H1 (cell line): Measurements from ENCODE around the gene GMPPA.

Experiments used
- CBX8 ChIP-seq: fragments of 300-800, 300-1000 bp; sonication (generic); IDR thresholded peaks from 2 replicates; pipeline ENCODE4 v1.7.1; 2016; ENCODE audit warnings: low read depth, low read length, borderline replicate concordance
- EZH2 ChIP-seq: fragments of 200-600 bp; sonication (generic); IDR thresholded peaks from 2 replicates; pipeline ENCODE4 v1.7.1; 2012; ENCODE audit warnings: low read depth, mild to moderate bottlenecking, moderate library complexity, low read length, inconsistent platforms; ENCODE audit not compliant: severe bottlenecking
- GTF2F1 ChIP-seq: IDR thresholded peaks from 2 replicates; pipeline ENCODE4 v1.6.1; 2012; ENCODE audit warnings: low read depth, low read length, improper control_type of control experiment, borderline replicate concordance
- POLR2A ChIP-seq, 2 experiments: IDR thresholded peaks; 1 replicate in 1 of 2; 2 replicates in 1 of 2; pipeline ENCODE4 v1.6.1; 2011; ENCODE audit warnings: low read depth in 2 of 2, low read length in 2 of 2, mild to moderate bottlenecking in 2 of 2; ENCODE audit errors: control extremely low read depth in 1 of 2
- SIN3A ChIP-seq, 2 experiments: IDR thresholded peaks in 1 of 2; conservative IDR thresholded peaks in 1 of 2; 2 replicates each; pipeline ENCODE4 v1.6.1; 2011 to 2012; ENCODE audit warnings: low read length in 2 of 2, improper control_type of control experiment in 1 of 2, low read depth in 1 of 2, mild to moderate bottlenecking in 1 of 2
- SIX5 ChIP-seq: IDR thresholded peaks from 2 replicates; pipeline ENCODE4 v1.6.1; 2011; ENCODE audit warnings: mild to moderate bottlenecking, low read depth, low read length
- TAF1 ChIP-seq: IDR thresholded peaks from 2 replicates; pipeline ENCODE4 v1.6.1; 2011; ENCODE audit warnings: mild to moderate bottlenecking, low read depth, low read length
- ZNF274 ChIP-seq: IDR thresholded peaks from 2 replicates; pipeline ENCODE4 v1.7.0; 2012; ENCODE audit warnings: low read length, borderline replicate concordance; ENCODE audit errors: extremely low read depth
- TF ChIP-seq, protein P1 (sequence below): IDR thresholded peaks from 2 replicates; pipeline ENCODE4 v1.6.1; 2012; ENCODE audit warnings: low read length, inconsistent platforms
- TF ChIP-seq, protein P2 (sequence below), 3 experiments: IDR thresholded peaks; 1 replicate in 2 of 3; 2 replicates in 1 of 3; pipeline versions ENCODE4 v1.5.1 to v1.6.1; 2011; ENCODE audit warnings: low read length in 3 of 3, mild to moderate bottlenecking in 3 of 3, inconsistent platforms in 2 of 3, low read depth in 1 of 3, moderate library complexity in 1 of 3; ENCODE audit not compliant: insufficient read depth in 1 of 3; ENCODE audit errors: control extremely low read depth in 1 of 3

DNA sequence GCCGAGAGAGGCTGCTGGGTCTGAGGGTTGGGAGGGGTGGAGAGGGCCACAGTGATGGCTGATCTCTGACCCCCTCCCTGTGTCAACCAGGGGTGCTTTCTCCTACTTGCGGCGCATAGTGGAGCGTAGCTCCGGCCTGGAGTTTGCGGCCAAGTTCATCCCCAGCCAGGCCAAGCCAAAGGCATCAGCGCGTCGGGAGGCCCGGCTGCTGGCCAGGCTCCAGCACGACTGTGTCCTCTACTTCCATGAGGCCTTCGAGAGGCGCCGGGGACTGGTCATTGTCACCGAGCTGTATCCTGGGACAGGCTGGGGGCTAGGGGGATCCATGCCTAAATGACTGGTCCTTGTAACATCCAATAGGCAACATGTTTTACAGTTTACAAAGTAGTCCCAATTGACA is 20.9 kb upstream of the GMPPA start:
- TF ChIP-seq SIX5 (no peak), TAF1 (no peak), POLR2A (IDR thresholded peaks at IDR 0.05; ENCODE audit: control extremely low read depth in 1 of 2, low read depth in 2 of 2, low read length in 2 of 2) (no peak), CBX8 (no peak), SIN3A (conservative IDR thresholded peaks at IDR 0.05 in 1 of 2, IDR thresholded peaks at IDR 0.05 in 1 of 2; ENCODE audit: low read depth in 1 of 2, low read length in 2 of 2) (no peak), EZH2 (no peak), GTF2F1 (no peak), ZNF274 (no peak)
- TF ChIP-seq, protein P1, sequence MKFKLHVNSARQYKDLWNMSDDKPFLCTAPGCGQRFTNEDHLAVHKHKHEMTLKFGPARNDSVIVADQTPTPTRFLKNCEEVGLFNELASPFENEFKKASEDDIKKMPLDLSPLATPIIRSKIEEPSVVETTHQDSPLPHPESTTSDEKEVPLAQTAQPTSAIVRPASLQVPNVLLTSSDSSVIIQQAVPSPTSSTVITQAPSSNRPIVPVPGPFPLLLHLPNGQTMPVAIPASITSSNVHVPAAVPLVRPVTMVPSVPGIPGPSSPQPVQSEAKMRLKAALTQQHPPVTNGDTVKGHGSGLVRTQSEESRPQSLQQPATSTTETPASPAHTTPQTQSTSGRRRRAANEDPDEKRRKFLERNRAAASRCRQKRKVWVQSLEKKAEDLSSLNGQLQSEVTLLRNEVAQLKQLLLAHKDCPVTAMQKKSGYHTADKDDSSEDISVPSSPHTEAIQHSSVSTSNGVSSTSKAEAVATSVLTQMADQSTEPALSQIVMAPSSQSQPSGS: no peak
- TF ChIP-seq, protein P2, sequence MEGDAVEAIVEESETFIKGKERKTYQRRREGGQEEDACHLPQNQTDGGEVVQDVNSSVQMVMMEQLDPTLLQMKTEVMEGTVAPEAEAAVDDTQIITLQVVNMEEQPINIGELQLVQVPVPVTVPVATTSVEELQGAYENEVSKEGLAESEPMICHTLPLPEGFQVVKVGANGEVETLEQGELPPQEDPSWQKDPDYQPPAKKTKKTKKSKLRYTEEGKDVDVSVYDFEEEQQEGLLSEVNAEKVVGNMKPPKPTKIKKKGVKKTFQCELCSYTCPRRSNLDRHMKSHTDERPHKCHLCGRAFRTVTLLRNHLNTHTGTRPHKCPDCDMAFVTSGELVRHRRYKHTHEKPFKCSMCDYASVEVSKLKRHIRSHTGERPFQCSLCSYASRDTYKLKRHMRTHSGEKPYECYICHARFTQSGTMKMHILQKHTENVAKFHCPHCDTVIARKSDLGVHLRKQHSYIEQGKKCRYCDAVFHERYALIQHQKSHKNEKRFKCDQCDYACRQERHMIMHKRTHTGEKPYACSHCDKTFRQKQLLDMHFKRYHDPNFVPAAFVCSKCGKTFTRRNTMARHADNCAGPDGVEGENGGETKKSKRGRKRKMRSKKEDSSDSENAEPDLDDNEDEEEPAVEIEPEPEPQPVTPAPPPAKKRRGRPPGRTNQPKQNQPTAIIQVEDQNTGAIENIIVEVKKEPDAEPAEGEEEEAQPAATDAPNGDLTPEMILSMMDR (IDR thresholded peaks at IDR 0.05; ENCODE audit: control extremely low read depth in 1 of 3, insufficient read depth in 1 of 3, low read depth in 1 of 3, low read length in 3 of 3): no peak
